GM23248 (cell line): ENCODE measurements around the gene HSPG2. TPM values are rescaled to one million over a fixed set of nuclear protein-coding genes. Genes with fewer than 3 reads are reported as not detected.

Experiments
- DNase-seq: peaks from one replicate; pipeline ENCODE4 v3.0.0-alpha.2; 2015
- H2AFZ ChIP-seq: fragments of 200-600 bp; sonication (generic); 2 replicates; pipeline ENCODE4 v1.6.1; 2016; ENCODE audit warnings: antibody characterized with exemption
- H3F3A ChIP-seq: fragments of 200-600 bp; sonication (generic); 2 replicates; pipeline ENCODE4 v1.6.1; 2016; ENCODE audit warnings: mild to moderate bottlenecking, antibody characterized with exemption, mixed run types; ENCODE audit not compliant: insufficient read depth
- H3K27ac ChIP-seq: fragments of 200-600 bp; sonication (generic); 2 replicates; pipeline ENCODE4 v1.5.1; 2016; ENCODE audit warnings: mild to moderate bottlenecking
- H3K27me3 ChIP-seq: fragments of 200-600 bp; sonication (generic); replicated peaks from 2 replicates; pipeline ENCODE4 v1.6.1; 2016; ENCODE audit warnings: mild to moderate bottlenecking; ENCODE audit not compliant: insufficient read depth
- H3K36me3 ChIP-seq: fragments of 200-600 bp; sonication (generic); 2 replicates; pipeline ENCODE4 v1.6.1; 2016; ENCODE audit warnings: low read depth, mild to moderate bottlenecking
- H3K4me1 ChIP-seq: fragments of 200-600 bp; sonication (generic); 2 replicates; pipeline ENCODE4 v1.6.1; 2016; ENCODE audit warnings: mild to moderate bottlenecking; ENCODE audit not compliant: insufficient read depth
- H3K4me2 ChIP-seq: fragments of 200-600 bp; sonication (generic); one replicate; pipeline ENCODE4 v1.6.1; 2016; ENCODE audit warnings: mild to moderate bottlenecking; ENCODE audit not compliant: unreplicated experiment
- H3K4me3 ChIP-seq: fragments of 200-600 bp; sonication (generic); 2 replicates; pipeline ENCODE4 v1.5.1; 2016; ENCODE audit warnings: mild to moderate bottlenecking
- H3K79me2 ChIP-seq: fragments of 200-600 bp; sonication (generic); 2 replicates; pipeline ENCODE4 v1.6.1; 2016; ENCODE audit warnings: mild to moderate bottlenecking; ENCODE audit not compliant: insufficient read depth
- H3K9ac ChIP-seq: fragments of 200-600 bp; sonication (generic); 2 replicates; pipeline ENCODE4 v1.6.1; 2016; ENCODE audit warnings: mild to moderate bottlenecking
- H3K9me2 ChIP-seq: fragments of 200-600 bp; sonication (generic); 2 replicates; pipeline ENCODE4 v1.6.1; 2016; ENCODE audit warnings: mixed run types, mild to moderate bottlenecking, moderate library complexity; ENCODE audit not compliant: insufficient read depth
- H3K9me3 ChIP-seq: fragments of 200-600 bp; sonication (generic); one replicate; pipeline ENCODE4 v1.6.1; 2017; ENCODE audit warnings: low read depth
- H4K20me1 ChIP-seq: fragments of 200-600 bp; sonication (generic); 2 replicates; pipeline ENCODE4 v1.6.0; 2016; ENCODE audit not compliant: insufficient read depth
- EZH2 ChIP-seq: fragments of 200-600 bp; sonication (generic); IDR thresholded peaks from 2 replicates; pipeline ENCODE4 v1.6.1; 2018; ENCODE audit warnings: antibody characterized with exemption, mild to moderate bottlenecking; ENCODE audit not compliant: insufficient read depth, poor library complexity, severe bottlenecking
- EZH2phosphoT487 ChIP-seq: fragments of 200-600 bp; sonication (generic); IDR thresholded peaks from 2 replicates; pipeline ENCODE4 v1.6.1; 2018; ENCODE audit warnings: antibody characterized with exemption, moderate library complexity, mild to moderate bottlenecking, low read depth; ENCODE audit not compliant: insufficient read depth
- WGBS, 2 experiments: methylation state at CpG; one replicate each; pipeline ENCODE4 v1.1.6; 2015 to 2017; ENCODE audit warnings: low lambda C conversion rate in 2 of 2, low coverage in 1 of 2; ENCODE audit errors: missing lambda C conversion rate in 2 of 2; 5-methylcytosine and 5-hydroxymethylcytosine counted together
- in situ Hi-C: fragments of 300-500 bp; cut with MboI; formaldehyde crosslinking; loops from 2 replicates; pipeline ENCODE4 v1.15.0; 2020
- polyA plus RNA-seq: library from polyadenylated mRNA; unstranded; fragments of >200 nt; fragmentation: Nextera tagmentation; extraction: Ambion mirVana; gene quantifications from 2 replicates; pipeline ENCODE4 v1.2.1, GENCODE V29; 2016
- total RNA-seq: library from RNA; depleted of rRNA; stranded (reverse); fragments of >200 nt; shearing (Covaris generic); gene quantifications from 2 replicates; pipeline ENCODE4 v1.2.3, GENCODE V29; 2014

HSPG2 gene
- total and polyA plus RNA-seq, 2 experiments from 2014 or later: 123 to 407 TPM

- peaks cover 3% of the 10 kb centered on the region; the same call in 1 of the 2 replicates for H3F3A ChIP-seq
- H3K4me3 ChIP-seq: no peak overlapping the region
- in situ Hi-C loops: no loop called here
- WGBS, 2 experiments: 98% methylated on average over 6 of the region's 6 CpGs
- no peaks in the 10 kb centered on the region for H4K20me1 ChIP-seq
- DNase-seq: no peak
- no peaks in the 10 kb centered on the region for H3K27me3 ChIP-seq
- H3K4me2 ChIP-seq: no peak overlapping the region
- peaks cover 72% of the 10 kb centered on the region for H3K79me2 ChIP-seq
- peaks cover 39% of the 10 kb centered on the region for H3K36me3 ChIP-seq
- no peak overlapping the region for H2AFZ ChIP-seq
- no peaks in the 10 kb centered on the region for H3K9me2 ChIP-seq
- H3K4me1 ChIP-seq: peaks cover 1% of the 10 kb centered on the region; the same call in 1 of the 2 replicates
- no peak overlapping the region for H3K9ac ChIP-seq
- H3K27ac ChIP-seq: no peak overlapping the region
- H3K9me3 ChIP-seq: no peaks in the 10 kb centered on the region
- TF ChIP-seq EZH2phosphoT487 (no peak), EZH2 (no peak)
Measured at GRCh38 chr1:21891081-21891480, 46.0 kb downstream of the HSPG2 start.

- DNase-seq: no peak
- H3K4me2 ChIP-seq: no peak overlapping the region
- TF ChIP-seq EZH2 (no peak), EZH2phosphoT487 (no peak)
- peaks cover 46% of the 10 kb centered on the region for H3K79me2 ChIP-seq
- H3K36me3 ChIP-seq: peaks cover 24% of the 10 kb centered on the region
- no peak overlapping the region for H3K9ac ChIP-seq
- WGBS, 2 experiments: 83 to 92% methylated on average over 7 to 12 of the region's 12 CpGs
- no peaks in the 10 kb centered on the region for H3K4me1 ChIP-seq
- in situ Hi-C loops: no loop called here
- no peaks in the 10 kb centered on the region for H3F3A ChIP-seq
- no peak overlapping the region for H3K4me3 ChIP-seq
- no peaks in the 10 kb centered on the region for H3K27me3 ChIP-seq
- H4K20me1 ChIP-seq: no peaks in the 10 kb centered on the region
- no peak overlapping the region for H3K27ac ChIP-seq
- no peaks in the 10 kb centered on the region for H3K9me2 ChIP-seq
- no peak overlapping the region for H2AFZ ChIP-seq
- H3K9me3 ChIP-seq: no peaks in the 10 kb centered on the region
Measured at GRCh38 chr1:21888500-21888899, 48.6 kb downstream of the HSPG2 start.

GRCh38 chr1:21887796-21888195 is 49.3 kb downstream of the HSPG2 start:
- Histone ChIP-seq H3K9me2 (no peaks in the 10 kb centered on the region), H3K27me3 (no peaks in the 10 kb centered on the region), H3K27ac (no peak overlapping the region), H3K4me3 (no peak overlapping the region), H3K4me2 (no peak overlapping the region), H3K9ac (no peak overlapping the region), H4K20me1 (no peaks in the 10 kb centered on the region), H3F3A (0 out of 2 replicates have a peak, but pooled peaks cover 3% of the 10 kb centered on the region), H3K9me3 (no peaks in the 10 kb centered on the region), H2AFZ (no peak overlapping the region), H3K36me3 (peaks cover 28% of the 10 kb centered on the region), H3K79me2 (peaks cover 39% of the 10 kb centered on the region), H3K4me1 (no peaks in the 10 kb centered on the region)
- TF ChIP-seq EZH2: no peak
- no peak for TF ChIP-seq EZH2phosphoT487
- WGBS, 2 experiments: 93% methylated on average over 11 of the region's 11 CpGs
- DNase-seq: no peak
- in situ Hi-C loops: no loop called here

DNA sequence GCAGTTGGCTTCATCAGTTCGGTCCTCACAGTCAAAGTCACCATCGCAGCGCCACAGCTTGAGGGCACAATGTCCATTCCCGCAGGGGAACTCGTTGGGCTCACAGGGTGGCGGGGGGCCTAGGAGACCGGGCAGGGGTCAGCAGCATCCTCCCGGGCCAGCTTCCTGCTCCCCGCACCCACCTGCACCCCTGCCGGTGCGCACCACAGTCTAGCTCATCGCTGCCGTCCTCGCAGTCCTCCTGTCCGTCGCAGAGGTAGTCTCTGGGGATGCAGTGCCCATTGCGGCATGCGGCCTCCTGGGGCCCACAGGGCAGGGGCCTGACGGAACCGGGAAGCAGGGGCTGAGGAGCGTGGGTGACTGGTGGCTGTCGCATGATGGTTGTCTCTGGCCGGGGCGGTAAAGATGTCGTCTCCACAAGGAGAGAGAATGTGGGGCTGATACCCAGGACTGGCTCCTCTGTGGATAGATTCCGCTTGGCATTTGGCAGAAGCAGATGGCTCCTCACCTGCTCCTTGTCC is 49.8 kb downstream of the HSPG2 start:
- no peak for DNase-seq
- H2AFZ ChIP-seq: no peak overlapping the region
- 0 out of 2 replicates have a peak, but pooled peaks cover 4% of the 10 kb centered on the region for H3F3A ChIP-seq
- H3K36me3 ChIP-seq: peaks cover 33% of the 10 kb centered on the region
- in situ Hi-C loops: no loop called here
- H3K79me2 ChIP-seq: peaks cover 35% of the 10 kb centered on the region
- H3K4me3 ChIP-seq: no peak overlapping the region
- H3K27ac ChIP-seq: no peak overlapping the region
- WGBS, 2 experiments: 87 to 90% methylated on average over 16 to 25 of the region's 26 CpGs
- no peak overlapping the region for H3K4me2 ChIP-seq
- no peaks in the 10 kb centered on the region for H3K9me3 ChIP-seq
- no peaks in the 10 kb centered on the region for H3K27me3 ChIP-seq
- H3K4me1 ChIP-seq: no peaks in the 10 kb centered on the region
- no peaks in the 10 kb centered on the region for H3K9me2 ChIP-seq
- TF ChIP-seq EZH2phosphoT487 (no peak), EZH2 (no peak)
- H4K20me1 ChIP-seq: no peaks in the 10 kb centered on the region
- H3K9ac ChIP-seq: no peak overlapping the region
